D721Med (cell line): ENCODE results near the gene GLYATL3.

Experiments used
- DNase-seq: peaks from one replicate; pipeline ENCODE4 v3.0.0; 2011; ENCODE audit warnings: low spot score; ENCODE audit not compliant: insufficient read length
- FAIRE-seq: peaks from 2 replicates; lab custom pipeline; 2011; peaks lifted over from hg19 to GRCh38; lab: Jason Lieb, UNC
- CTCF ChIP-seq: IDR thresholded peaks from 2 replicates; pipeline ENCODE4 v1.5.1; 2012; ENCODE audit warnings: mild to moderate bottlenecking, control low read depth; ENCODE audit not compliant: insufficient read depth; ENCODE audit errors: missing control alignments

The GLYATL3 gene

GRCh38 chr6:49499623-49500022, at the start of gene GLYATL3:
Gene GLYATL3, plus strand, starts transcription at chr6:49499923. Its CDS starts 12,068 bp downstream, at chr6:49511991.
- TF ChIP-seq CTCF = no peak
- DNase-seq (no peak), FAIRE-seq (no peak)

- no peak for FAIRE-seq
- DNase-seq = no peak
- TF ChIP-seq CTCF = no peak
Measured at GRCh38 chr6:49453221-49453620, 46.5 kb upstream of the GLYATL3 start.

- DNase-seq (no peak), FAIRE-seq (no peak)
- no peak for TF ChIP-seq CTCF
Measured at GRCh38 chr6:49454787-49455709, 44.7 kb upstream of the GLYATL3 start.

- TF ChIP-seq CTCF = no peak
Measured at GRCh38 chr6:49457771-49458170, 42.0 kb upstream of the GLYATL3 start.

GRCh38 chr6:49462071-49462470, 37.7 kb upstream of the GLYATL3 start:
- FAIRE-seq (no peak), DNase-seq (no peak)
- no peak for TF ChIP-seq CTCF

More at GRCh38 chr6:49457771-49458170, 42.0 kb upstream of the GLYATL3 start:
- no peak for DNase-seq
- FAIRE-seq = no peak

- FAIRE-seq (no peak), DNase-seq (no peak)
- TF ChIP-seq CTCF = no peak
Measured at GRCh38 chr6:49462599-49462926, 37.2 kb upstream of the GLYATL3 start.
